Chondrocyte (in vitro differentiated cells): ENCODE data around the gene SCML1. TPM values are rescaled to one million over a fixed set of nuclear protein-coding genes. Genes with fewer than 3 reads are reported as not detected.

Experiments
- DNase-seq: peaks from one replicate; pipeline ENCODE4 v3.0.0; 2021; ENCODE audit warnings: mixed read lengths, low spot score
- H3K27ac Mint-ChIP-seq: one replicate; pipeline ENCODE4 v1.8.0; 2021; ENCODE audit warnings: mild to moderate bottlenecking, moderate library complexity, mixed read lengths; ENCODE audit not compliant: unreplicated experiment
- H3K27me3 Mint-ChIP-seq: 2 replicates; pipeline ENCODE4 v1.8.0; 2021; ENCODE audit warnings: low read depth, mixed read lengths
- H3K36me3 Mint-ChIP-seq: 2 replicates; pipeline ENCODE4 v1.8.0; 2021; ENCODE audit warnings: low read depth, mixed read lengths
- H3K4me1 Mint-ChIP-seq: 2 replicates; pipeline ENCODE4 v1.8.0; 2021; ENCODE audit warnings: low read depth, mild to moderate bottlenecking, mixed read lengths
- H3K4me3 Mint-ChIP-seq: one replicate; pipeline ENCODE4 v1.8.0; 2021; ENCODE audit warnings: mild to moderate bottlenecking, moderate library complexity, mixed read lengths; ENCODE audit not compliant: unreplicated experiment
- H3K9me3 Mint-ChIP-seq: 2 replicates; pipeline ENCODE4 v1.8.0; 2021; ENCODE audit warnings: low read depth, mixed read lengths
- CTCF ChIP-seq: fragments of 200-600 bp; sonication (generic); IDR thresholded peaks from 2 replicates; pipeline ENCODE4 v1.5.0; 2021; ENCODE audit warnings: antibody characterized with exemption, mild to moderate bottlenecking, moderate library complexity
- total RNA-seq: library from RNA; stranded (reverse); gene quantifications from 3 replicates; pipeline ENCODE4 v1.2.1, GENCODE V29; 2021

SCML1 gene
- total RNA-seq, 1 donor from 2014 or later = 9.4 TPM

GRCh38 chrX:17721715-17722114 lies 15.6 kb upstream of the SCML1 start:
- Mint-ChIP-seq H3K36me3 (peaks cover 11% of the 10 kb centered on the region), H3K27ac (no peak overlapping the region)
- TF ChIP-seq CTCF = no peak

GRCh38 chrX:17725181-17725580 lies 12.1 kb upstream of the SCML1 start:
- DNase-seq = no peak
- no peaks in the 10 kb centered on the region for H3K9me3 Mint-ChIP-seq
- no peak overlapping the region for H3K4me3 Mint-ChIP-seq
- H3K4me1 Mint-ChIP-seq = peaks cover 2% of the 10 kb centered on the region
- H3K27me3 Mint-ChIP-seq = no peaks in the 10 kb centered on the region
- H3K36me3 Mint-ChIP-seq = peaks cover 29% of the 10 kb centered on the region
- TF ChIP-seq CTCF = no peak
- no peak overlapping the region for H3K27ac Mint-ChIP-seq

More at GRCh38 chrX:17721715-17722114, 15.6 kb upstream of the SCML1 start:
- Mint-ChIP-seq H3K9me3 (no peaks in the 10 kb centered on the region), H3K4me1 (peaks cover 2% of the 10 kb centered on the region), H3K27me3 (no peaks in the 10 kb centered on the region), H3K4me3 (no peak overlapping the region)
- DNase-seq = no peak

- Mint-ChIP-seq H3K27me3 (no peaks in the 10 kb centered on the region), H3K36me3 (peaks cover 22% of the 10 kb centered on the region), H3K27ac (no peak overlapping the region), H3K9me3 (no peaks in the 10 kb centered on the region), H3K4me1 (peaks cover 6% of the 10 kb centered on the region), H3K4me3 (no peak overlapping the region)
- no peak for DNase-seq
- TF ChIP-seq CTCF = no peak
These were observed 5.0 kb upstream of the SCML1 start for GRCh38 chrX:17732138-17732783.

- H3K4me1 Mint-ChIP-seq = peaks cover 17% of the 10 kb centered on the region
- no peak for TF ChIP-seq CTCF
- H3K9me3 Mint-ChIP-seq = no peaks in the 10 kb centered on the region
- no peak overlapping the region for H3K27ac Mint-ChIP-seq
- no peak overlapping the region for H3K4me3 Mint-ChIP-seq
- DNase-seq = no peak
- H3K27me3 Mint-ChIP-seq = no peaks in the 10 kb centered on the region
- peaks cover 8% of the 10 kb centered on the region for H3K36me3 Mint-ChIP-seq
These were observed 1.9 kb upstream of the SCML1 start for GRCh38 chrX:17735406-17735805.

GRCh38 chrX:17736478-17736855 lies 826 bp upstream of the SCML1 start:
- Mint-ChIP-seq H3K4me3 (peak overlapping the region; percentile 73), H3K27ac (peak overlapping the region; percentile 92), H3K4me1 (peaks cover 17% of the 10 kb centered on the region), H3K9me3 (no peaks in the 10 kb centered on the region), H3K27me3 (no peaks in the 10 kb centered on the region), H3K36me3 (peaks cover 6% of the 10 kb centered on the region)
- no peak for DNase-seq
- no peak for TF ChIP-seq CTCF
